ENCODE results near the gene MAPKAP1. TPM values are rescaled to one million over a fixed set of nuclear protein-coding genes. Genes with fewer than 3 reads are reported as not detected.

MAPKAP1 gene
- polyA plus RNA-seq, 4 donors = 38.4 to 57.4 (median 43.6) TPM

- no peaks in the 10 kb centered on the region for H3K4me1 ChIP-seq (ENCODE audit: control insufficient read depth in 3 of 3, insufficient read depth in 2 of 3, low read depth in 1 of 3, low read length in 2 of 3)
- H3K27ac ChIP-seq (ENCODE audit: low read depth in 1 of 3, low read length in 2 of 3) = no peak overlapping the region
- DNase-seq (no peak), FAIRE-seq (no peak)
- H3K4me3 ChIP-seq (ENCODE audit: low read depth in 1 of 3, low read length in 3 of 3) = no peak overlapping the region
- H3K36me3 ChIP-seq (ENCODE audit: control insufficient read depth in 3 of 3, insufficient read depth in 2 of 3, low read depth in 1 of 3, low read length in 3 of 3) = peaks cover 0 to 10% (median 2%) of the 10 kb centered on the region in 3 donors
- 94 to 98% (median 97%) methylated on average over 4 of the region's 4 CpGs for WGBS, 3 donors
- no peaks in the 10 kb centered on the region for H3K27me3 ChIP-seq (ENCODE audit: control insufficient read depth in 3 of 3, insufficient read depth in 3 of 3, low read length in 3 of 3)
- H3K9me3 ChIP-seq (ENCODE audit: control insufficient read depth in 2 of 2, insufficient read depth in 1 of 2, low read depth in 1 of 2, low read length in 1 of 2) = peaks cover 0 to 16% of the 10 kb centered on the region in 2 donors
Observed at GRCh38 chr9:125455876-125456275, 251.1 kb downstream of the MAPKAP1 start.

- no peak overlapping the region for H3K4me3 ChIP-seq (ENCODE audit: low read depth in 1 of 3, low read length in 3 of 3)
- 30 to 35% (median 32%) methylated on average over 1 of the region's 1 CpG for WGBS, 3 donors
- no peaks in the 10 kb centered on the region for H3K27me3 ChIP-seq (ENCODE audit: control insufficient read depth in 3 of 3, insufficient read depth in 3 of 3, low read length in 3 of 3)
- DNase-seq (no peak), FAIRE-seq (no peak)
- H3K27ac ChIP-seq (ENCODE audit: low read depth in 1 of 3, low read length in 2 of 3) = no peak overlapping the region
- H3K4me1 ChIP-seq (ENCODE audit: control insufficient read depth in 3 of 3, insufficient read depth in 2 of 3, low read depth in 1 of 3, low read length in 2 of 3) = no peaks in the 10 kb centered on the region
- peaks cover 0 to 12% (median 0%) of the 10 kb centered on the region in 3 donors for H3K36me3 ChIP-seq (ENCODE audit: control insufficient read depth in 3 of 3, insufficient read depth in 2 of 3, low read depth in 1 of 3, low read length in 3 of 3)
- H3K9me3 ChIP-seq (ENCODE audit: control insufficient read depth in 2 of 2, insufficient read depth in 1 of 2, low read depth in 1 of 2, low read length in 1 of 2) = peaks cover 0 to 16% of the 10 kb centered on the region in 2 donors
Observed at GRCh38 chr9:125455132-125455531, 251.9 kb downstream of the MAPKAP1 start.

GRCh38 chr9:125447202-125447802 lies 259.7 kb downstream of the MAPKAP1 start:
- Histone ChIP-seq H3K27ac (ENCODE audit: low read depth in 1 of 3, low read length in 2 of 3) (no peak overlapping the region), H3K4me1 (ENCODE audit: control insufficient read depth in 3 of 3, insufficient read depth in 2 of 3, low read depth in 1 of 3, low read length in 2 of 3) (no peaks in the 10 kb centered on the region), H3K4me3 (ENCODE audit: low read depth in 1 of 3, low read length in 3 of 3) (no peak overlapping the region), H3K9me3 (ENCODE audit: control insufficient read depth in 2 of 2, insufficient read depth in 1 of 2, low read depth in 1 of 2, low read length in 1 of 2) (no peaks in the 10 kb centered on the region), H3K27me3 (ENCODE audit: control insufficient read depth in 3 of 3, insufficient read depth in 3 of 3, low read length in 3 of 3) (no peaks in the 10 kb centered on the region), H3K36me3 (ENCODE audit: control insufficient read depth in 3 of 3, insufficient read depth in 2 of 3, low read depth in 1 of 3, low read length in 3 of 3) (peaks cover 0 to 33% (median 2%) of the 10 kb centered on the region in 3 donors)
- DNase-seq (no peak), FAIRE-seq (no peak)
- 88 to 93% (median 90%) methylated on average over 18 of the region's 18 CpGs for WGBS, 3 donors

- Histone ChIP-seq H3K27ac (ENCODE audit: low read depth in 1 of 3, low read length in 2 of 3) (no peak overlapping the region), H3K4me3 (ENCODE audit: low read depth in 1 of 3, low read length in 3 of 3) (no peak overlapping the region), H3K36me3 (ENCODE audit: control insufficient read depth in 3 of 3, insufficient read depth in 2 of 3, low read depth in 1 of 3, low read length in 3 of 3) (peaks cover 0 to 30% (median 2%) of the 10 kb centered on the region in 3 donors), H3K9me3 (ENCODE audit: control insufficient read depth in 2 of 2, insufficient read depth in 1 of 2, low read depth in 1 of 2, low read length in 1 of 2) (no peaks in the 10 kb centered on the region), H3K27me3 (ENCODE audit: control insufficient read depth in 3 of 3, insufficient read depth in 3 of 3, low read length in 3 of 3) (no peaks in the 10 kb centered on the region), H3K4me1 (ENCODE audit: control insufficient read depth in 3 of 3, insufficient read depth in 2 of 3, low read depth in 1 of 3, low read length in 2 of 3) (no peaks in the 10 kb centered on the region)
- FAIRE-seq = no peak
- WGBS, 3 donors = 83 to 92% (median 85%) methylated on average over 6 of the region's 6 CpGs
- DNase-seq = no peak
Observed at GRCh38 chr9:125446561-125447094, 260.4 kb downstream of the MAPKAP1 start.

GRCh38 chr9:125444956-125445506 lies 262.0 kb downstream of the MAPKAP1 start:
- H3K4me3 ChIP-seq (ENCODE audit: low read depth in 1 of 3, low read length in 3 of 3) = no peak overlapping the region
- DNase-seq (no peak), FAIRE-seq (no peak)
- no peaks in the 10 kb centered on the region for H3K4me1 ChIP-seq (ENCODE audit: control insufficient read depth in 3 of 3, insufficient read depth in 2 of 3, low read depth in 1 of 3, low read length in 2 of 3)
- H3K27me3 ChIP-seq (ENCODE audit: control insufficient read depth in 3 of 3, insufficient read depth in 3 of 3, low read length in 3 of 3) = no peaks in the 10 kb centered on the region
- no peak overlapping the region for H3K27ac ChIP-seq (ENCODE audit: low read depth in 1 of 3, low read length in 2 of 3)
- WGBS, 3 donors = 93 to 95% (median 95%) methylated on average over 8 of the region's 8 CpGs
- H3K9me3 ChIP-seq (ENCODE audit: control insufficient read depth in 2 of 2, insufficient read depth in 1 of 2, low read depth in 1 of 2, low read length in 1 of 2) = no peaks in the 10 kb centered on the region
- peaks cover 0 to 34% (median 8%) of the 10 kb centered on the region in 3 donors for H3K36me3 ChIP-seq (ENCODE audit: control insufficient read depth in 3 of 3, insufficient read depth in 2 of 3, low read depth in 1 of 3, low read length in 3 of 3)

GRCh38 chr9:125444166-125444565 lies 262.8 kb downstream of the MAPKAP1 start:
- H3K36me3 ChIP-seq (ENCODE audit: control insufficient read depth in 3 of 3, insufficient read depth in 2 of 3, low read depth in 1 of 3, low read length in 3 of 3) = peaks cover 0 to 41% (median 8%) of the 10 kb centered on the region in 3 donors

GRCh38 chr9:125443367-125443766 lies 263.6 kb downstream of the MAPKAP1 start:
- no peak overlapping the region for H3K27ac ChIP-seq (ENCODE audit: low read depth in 1 of 3, low read length in 2 of 3)
- no peak for FAIRE-seq
- DNase-seq = no peak
- 95 to 100% (median 98%) methylated on average over 6 to 8 of the region's 8 CpGs for WGBS, 3 donors
- H3K9me3 ChIP-seq (ENCODE audit: control insufficient read depth in 2 of 2, insufficient read depth in 1 of 2, low read depth in 1 of 2, low read length in 1 of 2) = no peaks in the 10 kb centered on the region
- H3K4me1 ChIP-seq (ENCODE audit: control insufficient read depth in 3 of 3, insufficient read depth in 2 of 3, low read depth in 1 of 3, low read length in 2 of 3) = no peaks in the 10 kb centered on the region
- H3K4me3 ChIP-seq (ENCODE audit: low read depth in 1 of 3, low read length in 3 of 3) = no peak overlapping the region
- peaks cover 0 to 48% (median 8%) of the 10 kb centered on the region in 3 donors for H3K36me3 ChIP-seq (ENCODE audit: control insufficient read depth in 3 of 3, insufficient read depth in 2 of 3, low read depth in 1 of 3, low read length in 3 of 3)
- no peaks in the 10 kb centered on the region for H3K27me3 ChIP-seq (ENCODE audit: control insufficient read depth in 3 of 3, insufficient read depth in 3 of 3, low read length in 3 of 3)

More at GRCh38 chr9:125444166-125444565, 262.8 kb downstream of the MAPKAP1 start:
- Histone ChIP-seq H3K9me3 (ENCODE audit: control insufficient read depth in 2 of 2, insufficient read depth in 1 of 2, low read depth in 1 of 2, low read length in 1 of 2) (no peaks in the 10 kb centered on the region), H3K27ac (ENCODE audit: low read depth in 1 of 3, low read length in 2 of 3) (no peak overlapping the region), H3K27me3 (ENCODE audit: control insufficient read depth in 3 of 3, insufficient read depth in 3 of 3, low read length in 3 of 3) (no peaks in the 10 kb centered on the region), H3K4me1 (ENCODE audit: control insufficient read depth in 3 of 3, insufficient read depth in 2 of 3, low read depth in 1 of 3, low read length in 2 of 3) (no peaks in the 10 kb centered on the region), H3K4me3 (ENCODE audit: low read depth in 1 of 3, low read length in 3 of 3) (no peak overlapping the region)
- DNase-seq = no peak
- 92 to 98% (median 95%) methylated on average over 10 of the region's 10 CpGs for whole genome bisulfite sequencing, 3 donors
- FAIRE-seq = no peak

GRCh38 chr9:125442452-125442851 lies 264.6 kb downstream of the MAPKAP1 start:
- H3K27me3 ChIP-seq (ENCODE audit: control insufficient read depth in 3 of 3, insufficient read depth in 3 of 3, low read length in 3 of 3) = no peaks in the 10 kb centered on the region
- H3K36me3 ChIP-seq (ENCODE audit: control insufficient read depth in 3 of 3, insufficient read depth in 2 of 3, low read depth in 1 of 3, low read length in 3 of 3) = peaks cover 0 to 46% (median 8%) of the 10 kb centered on the region in 3 donors
- no peak overlapping the region for H3K27ac ChIP-seq (ENCODE audit: low read depth in 1 of 3, low read length in 2 of 3)
- H3K4me1 ChIP-seq (ENCODE audit: control insufficient read depth in 3 of 3, insufficient read depth in 2 of 3, low read depth in 1 of 3, low read length in 2 of 3) = no peaks in the 10 kb centered on the region
- WGBS, 3 donors = 88 to 100% (median 94%) methylated on average over 5 of the region's 5 CpGs
- FAIRE-seq (no peak), DNase-seq (no peak)
- no peaks in the 10 kb centered on the region for H3K9me3 ChIP-seq (ENCODE audit: control insufficient read depth in 2 of 2, insufficient read depth in 1 of 2, low read depth in 1 of 2, low read length in 1 of 2)
- no peak overlapping the region for H3K4me3 ChIP-seq (ENCODE audit: low read depth in 1 of 3, low read length in 3 of 3)

All from small intestine (tissue), 7 donors.